Kidney epithelial cell (primary cell): ENCODE results near the gene VPS37D. TPM values are rescaled to one million over a fixed set of nuclear protein-coding genes. Genes with fewer than 3 reads are reported as not detected.
A peak's percentile ranks its signal among the peaks of the same experiment; 100 is the strongest.

Experiments
- DNase-seq: peaks from one replicate; pipeline ENCODE4 v3.0.0-alpha.2; 2010; ENCODE audit warnings: low read depth
- H3K27me3 ChIP-seq: 2 replicates; pipeline ENCODE4 v1.6.0; 2011; ENCODE audit warnings: low read length; ENCODE audit not compliant: control insufficient read depth, insufficient read depth
- H3K36me3 ChIP-seq: 2 replicates; pipeline ENCODE4 v1.5.1; 2011; ENCODE audit warnings: low read length; ENCODE audit not compliant: control insufficient read depth, insufficient read depth
- H3K4me3 ChIP-seq: 2 replicates; pipeline ENCODE4 v1.5.1; 2011; ENCODE audit warnings: low read depth, mild to moderate bottlenecking, control low read depth, low read length
- total RNA-seq: library from RNA; depleted of rRNA; stranded (reverse); fragments of >200 nt; gene quantifications from 2 replicates; pipeline ENCODE4 v1.2.3, GENCODE V29; 2015
- TF ChIP-seq, protein P1 (sequence below): IDR thresholded peaks from 2 replicates; pipeline ENCODE4 v1.5.1; 2011; ENCODE audit warnings: mild to moderate bottlenecking, moderate library complexity, low read length, control low read depth, inconsistent platforms; ENCODE audit not compliant: insufficient read depth, poor library complexity, severe bottlenecking

The VPS37D gene
- total RNA-seq, 1 donor from 2014 or later, result 9.0 TPM

DNA sequence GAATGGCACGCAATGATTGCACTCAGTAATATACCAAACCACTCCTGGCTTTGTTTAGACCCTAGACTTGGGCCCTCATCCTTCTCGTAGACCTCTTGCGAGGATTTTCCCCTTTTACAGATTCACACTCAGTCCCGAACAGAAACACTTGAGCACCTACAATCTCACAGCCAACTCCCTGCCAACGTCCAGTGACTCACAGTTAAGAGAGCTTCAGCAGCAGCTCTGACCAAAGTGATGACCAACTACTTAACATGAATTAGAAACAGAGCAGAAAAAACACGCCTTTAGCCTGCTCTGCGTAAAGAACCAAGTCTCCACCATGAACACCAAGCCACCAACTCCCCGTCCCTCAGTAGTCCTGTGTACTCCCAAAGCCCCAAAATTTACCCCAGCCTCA, 13.4 kb downstream of the VPS37D start:
- TF ChIP-seq, protein P1, sequence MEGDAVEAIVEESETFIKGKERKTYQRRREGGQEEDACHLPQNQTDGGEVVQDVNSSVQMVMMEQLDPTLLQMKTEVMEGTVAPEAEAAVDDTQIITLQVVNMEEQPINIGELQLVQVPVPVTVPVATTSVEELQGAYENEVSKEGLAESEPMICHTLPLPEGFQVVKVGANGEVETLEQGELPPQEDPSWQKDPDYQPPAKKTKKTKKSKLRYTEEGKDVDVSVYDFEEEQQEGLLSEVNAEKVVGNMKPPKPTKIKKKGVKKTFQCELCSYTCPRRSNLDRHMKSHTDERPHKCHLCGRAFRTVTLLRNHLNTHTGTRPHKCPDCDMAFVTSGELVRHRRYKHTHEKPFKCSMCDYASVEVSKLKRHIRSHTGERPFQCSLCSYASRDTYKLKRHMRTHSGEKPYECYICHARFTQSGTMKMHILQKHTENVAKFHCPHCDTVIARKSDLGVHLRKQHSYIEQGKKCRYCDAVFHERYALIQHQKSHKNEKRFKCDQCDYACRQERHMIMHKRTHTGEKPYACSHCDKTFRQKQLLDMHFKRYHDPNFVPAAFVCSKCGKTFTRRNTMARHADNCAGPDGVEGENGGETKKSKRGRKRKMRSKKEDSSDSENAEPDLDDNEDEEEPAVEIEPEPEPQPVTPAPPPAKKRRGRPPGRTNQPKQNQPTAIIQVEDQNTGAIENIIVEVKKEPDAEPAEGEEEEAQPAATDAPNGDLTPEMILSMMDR, result no peak
- DNase-seq, result peak; percentile 12
- H3K27me3 ChIP-seq, result no peaks in the 10 kb centered on the region
- H3K36me3 ChIP-seq, result no peaks in the 10 kb centered on the region
- no peak overlapping the region for H3K4me3 ChIP-seq

DNA sequence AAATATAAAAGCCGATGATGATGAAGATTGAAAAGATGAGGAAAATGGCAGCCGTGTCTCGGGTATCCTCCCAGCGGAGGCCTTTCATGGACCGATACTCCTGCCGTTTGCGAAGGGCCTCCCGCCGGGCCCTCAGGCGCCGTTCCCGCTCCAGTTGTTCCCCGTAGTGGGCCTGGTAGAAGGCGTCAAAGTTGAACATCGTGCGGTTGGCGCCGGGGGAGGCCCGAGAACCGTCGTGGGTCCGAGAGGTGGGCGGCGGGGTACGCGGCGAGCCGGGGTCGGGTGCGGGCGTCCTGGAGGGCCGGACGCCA, 15.1 kb downstream of the VPS37D start:
- DNase-seq, result no peak
- Histone ChIP-seq H3K27me3 (no peaks in the 10 kb centered on the region), H3K36me3 (no peaks in the 10 kb centered on the region), H3K4me3 (peak overlapping the region; percentile 74)
- TF ChIP-seq, protein P1, result no peak

DNA sequence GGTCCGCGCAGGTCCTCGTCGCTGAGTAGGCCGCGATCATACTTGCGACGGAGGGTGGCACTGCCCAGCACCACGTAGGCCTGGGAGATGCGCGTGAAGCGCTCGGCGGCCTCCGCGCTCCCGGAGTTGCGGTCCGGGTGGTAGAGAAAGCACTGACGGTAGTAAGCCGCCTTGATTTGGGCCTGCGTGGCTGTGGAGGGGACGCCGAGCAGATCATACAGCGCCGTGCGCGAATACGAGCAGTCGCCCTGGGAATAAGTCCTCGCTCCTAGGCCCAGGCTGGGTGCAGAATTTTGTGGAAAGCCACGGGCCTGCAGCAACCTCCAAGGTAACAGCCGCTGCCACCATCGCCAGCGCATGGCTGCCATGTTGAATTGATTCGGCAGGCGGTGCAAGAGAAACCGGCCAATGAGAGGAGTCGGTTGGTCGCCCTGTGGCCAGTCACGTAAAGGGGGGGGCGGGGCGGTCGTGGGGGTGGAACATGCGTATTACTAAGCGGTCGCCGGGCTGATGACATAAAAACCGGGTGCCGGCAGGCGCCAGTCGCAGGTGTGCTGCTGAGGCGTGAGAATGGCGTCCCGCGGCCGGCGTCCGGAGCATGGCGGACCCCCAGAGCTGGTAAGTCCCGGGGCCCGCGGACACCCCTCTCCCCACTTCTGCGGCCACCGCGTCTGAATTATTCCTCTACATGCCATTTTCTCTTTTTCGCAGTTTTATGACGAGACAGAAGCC, 15.6 kb downstream of the VPS37D start, which contains the start of the genes BUD23 and DNAJC30:
Gene BUD23, plus strand, starts transcription at position 542 of the 732 bp plus-strand sequence. Its CDS starts 29 bp downstream, at position 571.
Gene DNAJC30, minus strand, starts transcription at position 398 of the 732 bp plus-strand sequence. Its CDS starts 30 bp downstream, at position 368.
- H3K27me3 ChIP-seq, result no peaks in the 10 kb centered on the region

GRCh38 chr7:73683788-73684693, 16.4 kb downstream of the VPS37D start:
- no peaks in the 10 kb centered on the region for H3K27me3 ChIP-seq
- no peaks in the 10 kb centered on the region for H3K36me3 ChIP-seq
- H3K4me3 ChIP-seq, result peak overlapping the region; percentile 74
- TF ChIP-seq, protein P1, result no peak
- no peak for DNase-seq

More for the DNA sequence above, 15.6 kb downstream of the VPS37D start, which contains the start of the genes BUD23 and DNAJC30:
- TF ChIP-seq, protein P1, result no peak
- Histone ChIP-seq H3K4me3 (peak within 1 kb of the TSS; percentile 74), H3K36me3 (no peaks in the 10 kb centered on the region)
- DNase-seq, result peak; percentile 86

DNA sequence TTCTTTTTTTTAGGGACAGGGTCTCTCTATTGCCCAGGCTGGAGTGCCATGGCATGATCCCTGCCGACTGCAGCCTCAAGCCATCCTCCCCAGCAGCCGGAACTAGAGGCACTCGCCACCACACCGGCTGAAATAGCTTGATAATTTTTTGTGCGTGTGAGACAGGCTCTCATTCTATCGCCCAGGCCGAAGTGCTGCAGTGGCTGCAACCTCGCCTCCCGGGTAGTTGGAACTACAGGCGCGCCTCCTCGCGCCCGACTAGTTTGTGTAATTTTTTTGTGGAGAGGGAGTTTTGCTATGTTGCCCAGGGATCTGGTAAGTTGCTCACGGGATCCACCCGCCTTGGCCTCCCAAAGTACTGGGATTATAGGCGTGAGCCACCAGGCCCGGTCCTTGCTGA, 17.7 kb downstream of the VPS37D start:
- H3K27me3 ChIP-seq, result no peaks in the 10 kb centered on the region
- no peak for DNase-seq
- H3K36me3 ChIP-seq, result no peaks in the 10 kb centered on the region
- TF ChIP-seq, protein P1, result no peak
- no peak overlapping the region for H3K4me3 ChIP-seq
